BE2C (cell line): ENCODE measurements around the gene BAHCC1.

Experiments used
- DNase-seq: peaks from one replicate; pipeline ENCODE4 v3.0.0-alpha.2; 2020
- H3K27me3 ChIP-seq: fragments of 250-450 bp; sonication (Bioruptor Pico); 2 replicates; pipeline ENCODE4 v1.5.1; 2020; ENCODE audit warnings: mild to moderate bottlenecking
- H3K36me3 ChIP-seq: fragments of 250-450 bp; sonication (Bioruptor Pico); 2 replicates; pipeline ENCODE4 v1.5.1; 2020; ENCODE audit warnings: mild to moderate bottlenecking
- H3K4me1 ChIP-seq: fragments of 250-450 bp; sonication (Bioruptor Pico); 2 replicates; pipeline ENCODE4 v1.5.1; 2020
- H3K4me3 ChIP-seq: 2 replicates; pipeline ENCODE4 v1.5.1; 2011; ENCODE audit warnings: low read depth, low read length
- H3K9me3 ChIP-seq: fragments of 250-450 bp; sonication (Bioruptor Pico); 2 replicates; pipeline ENCODE4 v1.5.1; 2020
- CTCF ChIP-seq: IDR thresholded peaks from 2 replicates; pipeline ENCODE4 v1.5.1; 2012; ENCODE audit warnings: mild to moderate bottlenecking, low read depth, low read length

Gene BAHCC1

GRCh38 chr17:81418710-81419318 is 23.6 kb downstream of the BAHCC1 start:
- Histone ChIP-seq H3K4me3 (no peak overlapping the region; the same call in 1 of the 2 replicates), H3K36me3 (no peaks in the 10 kb centered on the region), H3K27me3 (no peaks in the 10 kb centered on the region), H3K4me1 (peaks cover 47% of the 10 kb centered on the region), H3K9me3 (no peaks in the 10 kb centered on the region)
- no peak for TF ChIP-seq CTCF
- no peak for DNase-seq

- H3K27me3 ChIP-seq: no peaks in the 10 kb centered on the region
- H3K36me3 ChIP-seq: no peaks in the 10 kb centered on the region
- peak overlapping the region; percentile 43 for H3K4me3 ChIP-seq
- no peak for TF ChIP-seq CTCF
- no peaks in the 10 kb centered on the region for H3K9me3 ChIP-seq
- DNase-seq: peak; percentile 95
- H3K4me1 ChIP-seq: peaks cover 47% of the 10 kb centered on the region
Measured at GRCh38 chr17:81419319-81419885, 24.1 kb downstream of the BAHCC1 start.

GRCh38 chr17:81419886-81420768 is 24.9 kb downstream of the BAHCC1 start:
- Histone ChIP-seq H3K4me3 (peak overlapping the region; percentile 43), H3K27me3 (no peaks in the 10 kb centered on the region), H3K9me3 (no peaks in the 10 kb centered on the region), H3K4me1 (peaks cover 47% of the 10 kb centered on the region), H3K36me3 (no peaks in the 10 kb centered on the region)
- TF ChIP-seq CTCF: no peak
- no peak for DNase-seq

GRCh38 chr17:81420769-81421462 is 25.7 kb downstream of the BAHCC1 start:
- TF ChIP-seq CTCF: no peak
- H3K4me3 ChIP-seq: no peak overlapping the region
- H3K9me3 ChIP-seq: no peaks in the 10 kb centered on the region
- H3K36me3 ChIP-seq: no peaks in the 10 kb centered on the region
- no peak for DNase-seq
- H3K27me3 ChIP-seq: no peaks in the 10 kb centered on the region
- peaks cover 47% of the 10 kb centered on the region for H3K4me1 ChIP-seq

GRCh38 chr17:81422776-81423697 is 27.8 kb downstream of the BAHCC1 start:
- Histone ChIP-seq H3K4me3 (no peak overlapping the region), H3K4me1 (peaks cover 47% of the 10 kb centered on the region)
- DNase-seq: peak; percentile 86

More at GRCh38 chr17:81422776-81423697, 27.8 kb downstream of the BAHCC1 start:
- Histone ChIP-seq H3K9me3 (no peaks in the 10 kb centered on the region), H3K36me3 (no peaks in the 10 kb centered on the region), H3K27me3 (no peaks in the 10 kb centered on the region)
- TF ChIP-seq CTCF: no peak
